Glomerular visceral epithelial cell (primary cell): ENCODE data around the gene GPR149.

Experiments
- DNase-seq: peaks from one replicate; pipeline ENCODE4 v3.0.0-alpha.2; 2016; ENCODE audit errors: extremely low spot score

Gene GPR149

DNA sequence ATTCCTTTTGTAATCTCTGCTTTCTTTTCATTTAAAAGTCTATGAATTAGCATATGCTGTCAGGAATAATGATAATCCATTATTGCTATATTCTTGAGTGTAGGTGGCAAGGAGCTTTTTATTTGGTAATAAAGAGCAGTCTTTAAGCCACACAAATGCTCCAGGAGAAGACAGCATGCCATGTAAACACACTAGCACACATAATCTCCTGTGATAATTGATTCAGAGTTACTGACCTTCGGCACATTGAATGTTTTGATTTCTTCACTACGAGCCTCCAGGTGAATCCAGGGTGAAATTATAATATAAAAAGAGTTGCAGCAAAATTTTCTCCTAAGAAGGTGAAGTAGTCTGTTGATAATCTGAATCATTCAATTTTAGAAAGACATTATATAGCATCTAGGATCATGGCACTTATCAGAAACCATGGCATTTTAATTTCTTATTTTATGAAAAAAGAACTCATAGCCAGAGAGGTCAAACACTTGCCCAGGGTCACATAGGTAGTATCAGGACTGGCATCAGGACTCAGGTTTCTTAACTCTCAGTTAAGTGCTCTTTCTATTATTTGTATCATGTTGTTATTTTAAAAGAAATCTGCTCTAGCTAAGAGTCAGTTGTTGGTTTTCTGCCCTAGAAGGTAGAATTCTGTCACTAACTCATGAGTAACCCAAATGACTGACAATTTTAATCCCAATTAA is 84.4 kb downstream of the GPR149 start:
- no peak for DNase-seq

DNA sequence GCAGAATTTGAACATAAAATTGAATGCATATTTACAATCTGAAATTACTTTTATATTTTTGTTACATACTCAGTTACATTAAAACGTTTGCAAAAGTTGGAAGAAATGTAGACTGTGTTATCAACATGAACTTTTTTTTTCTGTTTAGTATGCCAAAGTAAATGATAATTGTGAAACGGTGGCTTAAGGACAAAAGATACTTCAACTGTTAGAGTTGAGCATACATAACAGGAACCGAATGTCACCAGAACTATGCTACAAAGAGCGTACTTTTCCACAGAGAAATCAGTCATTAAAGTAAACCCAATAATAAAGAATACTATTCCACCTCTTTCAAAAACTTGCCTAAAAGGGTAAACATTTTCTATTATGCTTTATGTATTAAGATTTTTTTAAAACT is 91.4 kb downstream of the GPR149 start:
- no peak for DNase-seq

DNA sequence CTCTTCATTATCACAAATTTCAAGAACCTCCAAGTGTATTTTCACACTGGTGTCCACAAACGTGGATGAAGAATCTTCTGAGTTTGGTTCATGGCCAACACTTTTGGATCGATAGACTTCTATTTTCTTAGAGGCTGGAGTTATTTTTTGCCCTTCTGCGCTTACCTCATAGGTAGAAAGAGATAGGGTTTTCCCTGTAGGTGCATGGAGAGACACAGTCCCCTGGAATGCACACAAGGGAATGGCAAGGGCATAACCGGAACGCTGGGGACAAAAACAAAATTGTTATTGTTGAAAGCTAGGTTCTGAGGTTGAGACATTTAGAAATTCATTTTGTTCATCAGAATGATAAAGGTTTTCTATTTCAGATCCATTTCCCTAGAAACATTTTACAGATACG is 92.0 kb downstream of the GPR149 start:
- DNase-seq = no peak

DNA sequence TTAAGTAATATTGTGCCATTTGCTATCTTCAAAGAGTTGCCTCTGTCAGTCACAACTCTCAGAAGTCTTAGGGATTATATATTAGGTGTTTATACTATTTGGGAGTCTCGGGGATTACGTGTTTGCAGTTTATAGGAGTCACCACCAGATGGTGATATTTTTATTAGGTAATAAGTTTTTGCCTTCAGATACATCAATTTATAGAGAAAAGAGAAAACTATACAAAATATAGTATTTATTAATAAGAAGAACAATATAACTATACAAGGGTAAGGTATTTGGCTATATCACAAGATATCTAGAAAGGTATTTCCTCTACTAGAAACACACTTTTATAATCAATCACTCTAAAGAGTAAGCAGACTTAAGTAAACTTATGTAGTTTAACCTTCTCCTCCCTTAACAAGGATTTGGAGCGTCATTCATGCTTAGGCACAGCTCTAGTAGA is 95.0 kb downstream of the GPR149 start:
- peak; percentile 33 for DNase-seq

GRCh38 chr3:154327871-154328270 is 102.1 kb downstream of the GPR149 start:
- DNase-seq = no peak

- DNase-seq = no peak
Observed at GRCh38 chr3:154324919-154325318, 105.1 kb downstream of the GPR149 start.

DNA sequence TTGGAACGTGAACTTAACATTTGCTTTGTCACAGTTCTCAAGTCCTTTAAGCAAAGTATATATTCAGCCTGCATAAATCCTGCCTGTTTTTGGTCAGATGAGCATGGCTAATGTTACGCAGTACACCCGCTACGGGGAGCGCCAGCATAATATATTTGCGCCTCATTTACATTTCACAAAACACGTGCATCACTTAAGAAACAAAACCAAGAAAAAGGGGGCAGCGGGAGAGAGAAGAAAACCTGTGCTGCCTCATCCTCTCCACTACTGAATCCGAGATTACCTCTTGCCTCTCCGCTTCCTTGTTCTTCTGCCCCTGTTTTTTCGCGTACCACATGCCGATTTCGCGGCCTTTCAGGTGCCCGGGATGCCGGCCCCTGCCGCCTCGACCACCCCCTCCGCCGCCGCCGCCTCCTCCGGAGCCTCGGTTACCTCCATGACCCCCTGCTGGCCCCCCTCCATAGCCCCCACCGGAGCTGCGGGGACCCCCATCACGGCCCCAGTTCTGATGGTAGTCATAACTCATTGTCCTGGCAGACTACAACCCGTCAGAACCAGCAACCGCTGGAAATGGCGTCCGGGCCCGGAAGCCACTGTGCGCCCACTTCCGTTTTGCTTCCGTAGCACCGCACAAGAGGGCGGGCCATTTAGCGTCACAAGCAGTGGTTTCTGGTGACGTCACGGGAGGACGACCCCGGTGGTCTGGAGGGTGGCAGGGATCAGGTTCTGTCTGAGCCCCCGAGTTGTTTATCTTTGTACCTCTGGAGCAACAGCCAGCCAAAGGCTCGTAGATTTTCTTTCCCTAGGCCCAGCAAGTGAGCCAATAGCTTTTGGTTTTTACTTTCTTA is 105.9 kb downstream of the GPR149 start, which contains the start of gene DHX36:
TSS of gene DHX36 (minus strand) at position 597 of the 848 bp plus-strand sequence. CDS start at position 526, 71 bp downstream.
- peak; percentile 84 for DNase-seq

GRCh38 chr3:154316974-154317767 is 112.8 kb downstream of the GPR149 start:
- no peak for DNase-seq

DNA sequence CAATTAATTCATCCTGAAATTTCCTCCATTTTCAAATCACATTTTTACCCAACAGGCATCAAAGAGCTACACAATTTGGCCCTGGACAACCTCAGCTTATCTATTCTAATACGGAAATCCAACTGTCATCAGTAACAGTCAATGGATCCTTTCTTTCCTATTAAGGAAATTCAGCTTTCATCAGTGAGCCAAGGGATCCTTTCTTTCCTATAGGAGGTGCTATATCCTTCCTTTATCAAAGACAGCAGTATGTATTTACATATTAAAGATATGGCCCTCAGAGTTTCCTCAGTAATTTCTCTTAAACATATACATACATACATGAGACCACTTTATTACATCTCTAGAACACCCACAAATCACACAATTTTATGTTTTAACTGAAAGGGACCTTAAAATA is 115.8 kb downstream of the GPR149 start:
- DNase-seq = no peak

- DNase-seq = no peak
Observed at GRCh38 chr3:154310840-154311239, 119.2 kb downstream of the GPR149 start.

GRCh38 chr3:154307363-154307762 is 122.6 kb downstream of the GPR149 start:
- DNase-seq = no peak

DNA sequence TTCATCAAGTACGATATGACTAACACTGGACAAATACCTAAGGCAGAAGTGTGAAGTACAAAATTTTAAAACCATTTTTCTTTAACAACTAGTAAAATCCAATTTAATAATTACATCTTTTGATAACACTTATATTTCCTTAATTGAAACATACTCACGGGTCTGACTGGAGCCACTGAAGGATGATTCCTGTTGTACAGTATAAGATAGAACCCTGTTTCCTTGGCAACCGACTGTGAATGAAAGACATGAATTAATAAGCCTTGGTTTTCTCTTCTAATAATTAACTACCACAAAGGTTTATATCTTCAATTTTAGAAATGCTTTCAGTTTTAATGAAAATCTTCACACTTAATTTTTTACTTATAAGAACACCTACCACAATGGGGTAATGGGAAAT is 125.1 kb downstream of the GPR149 start:
- no peak for DNase-seq

- no peak for DNase-seq
Observed at GRCh38 chr3:154304116-154304786, 125.7 kb downstream of the GPR149 start.

GRCh38 chr3:154301561-154301960 is 128.4 kb downstream of the GPR149 start:
- no peak for DNase-seq

DNA sequence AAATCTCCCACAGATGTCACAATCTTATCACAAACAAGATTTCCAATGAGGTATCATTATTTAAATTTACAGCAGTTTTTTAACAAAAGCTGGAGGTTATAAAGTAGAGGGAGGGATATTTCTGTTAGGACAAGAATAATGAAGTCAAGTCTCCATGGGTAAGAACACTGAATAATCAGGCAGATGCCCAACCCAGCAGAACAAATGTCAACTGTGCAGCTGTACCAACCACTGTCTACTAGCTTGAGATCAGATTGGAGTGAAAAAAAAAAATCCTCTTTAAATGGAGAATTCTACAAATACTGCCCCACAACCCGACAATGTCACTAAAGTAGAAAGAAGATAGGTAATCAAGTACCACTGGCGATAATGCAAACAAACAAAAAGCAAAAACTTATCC is 136.0 kb downstream of the GPR149 start:
- no peak for DNase-seq

DNA sequence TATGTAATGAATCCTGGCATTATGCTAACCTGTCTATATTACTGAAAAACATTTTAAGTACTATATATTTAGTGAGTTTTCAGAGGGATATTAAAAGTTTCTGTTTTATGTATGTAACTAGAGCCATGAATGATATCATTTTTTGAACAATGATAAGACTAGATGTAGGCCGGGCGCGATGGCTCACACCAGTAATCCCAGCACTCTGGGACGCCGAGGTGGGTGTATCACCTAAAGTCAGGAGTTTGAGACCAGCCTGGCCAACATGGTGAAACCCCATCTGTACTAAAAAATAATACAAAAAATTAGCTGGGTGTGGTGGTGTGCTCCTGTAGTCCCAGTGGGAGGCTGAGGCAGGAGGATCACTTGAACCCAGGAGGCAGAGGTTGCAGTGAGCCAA is 139.8 kb downstream of the GPR149 start:
- DNase-seq = no peak
